Nephron (organoid): Measurements from ENCODE around the gene SMIM36.
"Not testable (repeated sequence)": the region's sequence is repeated elsewhere in the genome, so short reads cannot be mapped to it uniquely, and the experiment has no call there.

Source experiments
- H3K27ac Mint-ChIP-seq, 3 experiments: 2 replicates each; pipeline ENCODE4 v1.8.0; 2020; ENCODE audit warnings: mixed read lengths in 3 of 3, mild to moderate bottlenecking in 2 of 3, moderate library complexity in 1 of 3
- H3K27me3 Mint-ChIP-seq: 2 replicates; pipeline ENCODE4 v1.8.0; 2021; ENCODE audit warnings: low read depth, mild to moderate bottlenecking, moderate library complexity, mixed read lengths
- H3K36me3 Mint-ChIP-seq: 2 replicates; pipeline ENCODE4 v1.8.0; 2020; ENCODE audit warnings: low read depth, mixed read lengths
- H3K4me1 Mint-ChIP-seq: 2 replicates; pipeline ENCODE4 v1.8.0; 2020; ENCODE audit warnings: mixed read lengths
- H3K4me3 Mint-ChIP-seq, 3 experiments: 2 replicates each; pipeline ENCODE4 v1.8.0; 2020; ENCODE audit warnings: mild to moderate bottlenecking in 3 of 3, mixed read lengths in 3 of 3, moderate library complexity in 2 of 3
- H3K9me3 Mint-ChIP-seq: 2 replicates; pipeline ENCODE4 v1.8.0; 2020; ENCODE audit warnings: mixed read lengths
- CTCF ChIP-seq, 3 experiments: fragments of 200-600 bp; sonication (generic); IDR thresholded peaks; one replicate each; pipeline ENCODE4 v1.5.0; 2021; ENCODE audit warnings: antibody characterized with exemption in 3 of 3; ENCODE audit not compliant: unreplicated experiment in 3 of 3

The SMIM36 gene

GRCh38 chr17:55405600-55405999 is 105.7 kb downstream of the SMIM36 start:
- H3K9me3 Mint-ChIP-seq = no peaks in the 10 kb centered on the region
- H3K27me3 Mint-ChIP-seq = no peaks in the 10 kb centered on the region
- no peak for TF ChIP-seq CTCF (IDR thresholded peaks at IDR 0.05; ENCODE audit: unreplicated experiment in 3 of 3)
- no peak overlapping the region for H3K27ac Mint-ChIP-seq
- no peaks in the 10 kb centered on the region for H3K4me1 Mint-ChIP-seq
- no peak overlapping the region for H3K4me3 Mint-ChIP-seq
- peaks cover 62% of the 10 kb centered on the region for H3K36me3 Mint-ChIP-seq

- H3K9me3 Mint-ChIP-seq, H3K27ac Mint-ChIP-seq, H3K27me3 Mint-ChIP-seq, H3K4me3 Mint-ChIP-seq, H3K4me1 Mint-ChIP-seq: not testable (repeated sequence)
- H3K36me3 Mint-ChIP-seq = peaks cover 62% of the 10 kb centered on the region
Observed at GRCh38 chr17:55404197-55404596, 107.1 kb downstream of the SMIM36 start.

- Mint-ChIP-seq H3K27me3 (no peaks in the 10 kb centered on the region), H3K4me1 (no peaks in the 10 kb centered on the region), H3K4me3 (no peak overlapping the region), H3K9me3 (no peaks in the 10 kb centered on the region), H3K36me3 (peaks cover 62% of the 10 kb centered on the region), H3K27ac (peak overlapping the region in 1 of 3 experiments; percentile 26)
- no peak for TF ChIP-seq CTCF (IDR thresholded peaks at IDR 0.05; ENCODE audit: unreplicated experiment in 3 of 3)
Observed at GRCh38 chr17:55402374-55402773, 108.9 kb downstream of the SMIM36 start.
